Right forelimb (tissue), 1 donor: ENCODE measurements around the gene PSORS1C1.

ENCODE experiments used
- DNase-seq: peaks from one replicate; pipeline ENCODE4 v3.0.0-alpha.2; 2018

The PSORS1C1 gene

DNA sequence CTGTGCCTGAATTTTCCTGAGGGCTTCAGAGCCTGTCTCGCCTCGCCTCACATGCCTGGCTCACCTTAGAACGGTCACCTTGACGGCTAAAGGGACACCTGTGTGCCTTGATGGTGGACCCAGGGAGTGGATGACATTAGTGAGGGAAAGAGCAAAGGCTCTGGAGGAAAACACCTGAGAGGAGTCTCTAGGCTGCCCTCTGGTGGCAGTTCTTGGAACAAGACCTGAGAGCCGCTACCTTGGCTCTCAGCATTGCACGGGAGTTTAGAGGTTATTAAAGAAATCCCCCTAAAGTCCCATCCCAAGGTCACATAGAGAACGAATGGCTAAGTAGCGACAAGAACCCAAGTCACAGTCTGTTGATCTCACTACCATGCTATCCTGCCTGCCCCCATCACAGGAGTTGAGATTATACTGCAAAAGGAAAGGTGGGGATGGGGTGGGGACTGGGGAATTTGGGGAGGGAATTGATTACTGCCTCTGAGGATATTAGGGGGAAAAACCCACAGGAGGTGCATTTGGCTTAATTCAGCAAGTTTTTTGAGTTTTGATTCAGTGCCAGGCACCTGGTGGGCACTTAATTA is 13.6 kb downstream of the PSORS1C1 start:
- peak; percentile 59 for DNase-seq

GRCh38 chr6:31129130-31129529 is 14.5 kb downstream of the PSORS1C1 start:
- no peak for DNase-seq

GRCh38 chr6:31130751-31131150 is 16.2 kb downstream of the PSORS1C1 start:
- DNase-seq: no peak

DNA sequence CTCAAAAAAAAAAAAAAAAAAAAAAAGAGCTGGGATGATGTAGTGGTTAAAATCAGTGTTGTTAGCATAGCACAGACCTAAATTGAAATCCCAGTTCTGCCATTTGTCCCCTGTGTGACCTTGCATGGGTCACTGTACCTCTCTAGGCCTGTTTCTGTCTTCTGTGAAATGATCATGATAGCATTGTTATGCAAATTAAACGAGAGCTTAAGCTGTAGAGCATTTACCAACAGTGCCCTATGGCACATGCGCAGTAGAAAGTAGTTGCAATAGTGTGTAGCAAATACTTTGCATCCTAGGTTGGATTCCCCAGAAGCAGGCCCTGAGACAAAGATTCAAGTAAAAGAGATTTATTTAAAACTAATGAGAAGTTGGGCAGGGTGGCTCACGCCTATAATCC is 17.0 kb downstream of the PSORS1C1 start:
- DNase-seq: no peak

GRCh38 chr6:31132806-31133205 is 18.2 kb downstream of the PSORS1C1 start:
- DNase-seq: no peak

GRCh38 chr6:31135710-31136109 is 21.1 kb downstream of the PSORS1C1 start:
- no peak for DNase-seq

DNA sequence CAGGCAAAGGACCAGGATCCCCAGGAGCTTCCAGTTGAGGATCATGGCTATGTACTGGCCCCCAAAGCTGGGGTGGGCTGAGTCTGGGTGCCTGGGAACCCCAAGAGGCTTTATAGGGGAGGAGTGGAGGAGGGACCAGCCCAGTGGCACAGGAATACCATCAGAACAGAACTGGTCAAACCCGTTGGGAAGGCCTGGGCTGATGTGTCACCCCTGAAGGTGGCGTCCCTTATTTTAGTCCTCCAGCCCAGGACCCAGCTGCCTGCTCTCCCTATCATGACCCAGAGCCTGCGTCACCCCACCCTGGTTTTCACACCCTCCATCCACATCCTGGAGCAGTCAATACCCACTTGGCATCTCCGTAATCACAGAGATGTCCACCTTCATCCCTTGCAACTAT is 24.4 kb downstream of the PSORS1C1 start, which contains the start of gene PSORS1C2:
Gene PSORS1C2 (minus strand): TSS at position 85 of the 400 bp plus-strand sequence. CDS start 40 bp downstream, at position 45.
- no peak for DNase-seq

GRCh38 chr6:31139599-31139998 is 25.0 kb downstream of the PSORS1C1 start:
- DNase-seq: no peak

- DNase-seq: no peak
These were observed 26.0 kb downstream of the PSORS1C1 start for GRCh38 chr6:31140643-31141042.

DNA sequence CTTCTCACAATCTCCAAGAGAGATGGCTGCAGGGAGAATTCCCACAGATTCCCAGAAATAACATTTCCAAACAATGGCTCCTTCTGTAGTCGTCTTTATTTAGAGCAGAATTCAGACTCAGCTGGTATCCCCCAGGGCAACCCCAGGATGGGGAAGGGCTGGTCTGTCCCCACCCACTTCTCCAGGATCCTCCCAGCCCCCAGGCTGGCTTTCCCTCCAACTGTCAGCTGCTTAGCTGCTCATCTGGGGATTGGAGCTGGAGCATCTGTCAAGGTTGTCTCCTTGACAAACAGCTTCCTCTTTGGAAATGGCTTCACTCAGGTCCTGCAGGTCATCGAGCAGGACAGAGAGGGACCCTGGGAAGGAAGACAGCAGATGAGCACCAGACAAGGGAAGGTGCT is 27.8 kb downstream of the PSORS1C1 start:
- no peak for DNase-seq

GRCh38 chr6:31143148-31143547 is 28.5 kb downstream of the PSORS1C1 start:
- DNase-seq: peak; percentile 72

DNA sequence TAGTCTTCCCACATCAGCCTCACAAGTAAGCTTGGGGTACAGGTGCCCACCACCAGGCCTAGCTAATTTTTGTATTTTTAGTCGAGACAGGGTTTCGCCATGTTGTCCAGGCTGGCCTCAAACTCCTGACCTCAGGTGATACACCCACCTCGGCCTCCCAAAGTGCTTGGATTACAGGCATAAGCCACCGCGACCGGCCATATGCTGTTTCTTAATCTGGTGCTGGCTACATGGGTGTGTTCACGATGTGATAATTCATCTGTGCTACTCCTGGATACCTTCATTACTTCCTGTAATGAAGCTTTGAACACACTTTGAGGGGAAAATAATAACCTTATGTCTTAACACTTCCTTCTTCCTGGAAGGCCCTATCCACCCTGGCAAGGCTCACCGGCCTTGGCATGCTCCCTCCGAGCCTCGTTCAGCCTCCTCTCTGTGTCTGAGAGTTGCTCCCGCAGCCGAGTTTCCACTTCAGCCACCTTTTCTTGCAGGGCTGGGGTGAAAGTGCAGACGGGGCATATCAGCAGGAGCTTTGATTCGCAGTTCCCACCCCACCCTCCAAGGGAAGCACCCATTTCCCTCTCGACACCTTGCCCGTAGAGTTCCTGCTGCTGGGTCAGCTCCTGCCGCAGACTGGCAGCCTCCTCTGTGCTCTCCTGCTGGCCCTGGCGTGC is 29.8 kb downstream of the PSORS1C1 start:
- no peak for DNase-seq

GRCh38 chr6:31144970-31145340 is 30.4 kb downstream of the PSORS1C1 start:
- no peak for DNase-seq

DNA sequence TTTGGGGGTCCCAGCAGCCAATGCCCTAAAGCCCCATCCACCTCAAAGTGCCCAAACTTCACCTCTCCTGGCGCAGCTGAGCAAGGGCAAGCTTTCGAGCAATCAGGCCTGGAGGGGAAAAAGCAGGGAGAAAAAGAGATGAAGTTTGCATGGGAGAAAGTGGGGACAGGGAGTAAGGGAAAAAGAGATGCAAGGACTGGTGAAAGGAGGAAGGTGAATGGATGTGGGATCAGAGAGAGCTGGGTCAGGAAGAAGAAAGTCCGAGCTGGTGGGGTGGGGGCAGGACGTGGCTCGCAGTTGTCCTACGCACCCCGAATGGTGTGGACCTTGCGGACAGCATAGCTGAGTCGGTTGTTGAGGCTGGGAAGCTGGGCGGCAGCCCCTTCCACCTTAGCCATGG is 30.8 kb downstream of the PSORS1C1 start:
- no peak for DNase-seq

DNA sequence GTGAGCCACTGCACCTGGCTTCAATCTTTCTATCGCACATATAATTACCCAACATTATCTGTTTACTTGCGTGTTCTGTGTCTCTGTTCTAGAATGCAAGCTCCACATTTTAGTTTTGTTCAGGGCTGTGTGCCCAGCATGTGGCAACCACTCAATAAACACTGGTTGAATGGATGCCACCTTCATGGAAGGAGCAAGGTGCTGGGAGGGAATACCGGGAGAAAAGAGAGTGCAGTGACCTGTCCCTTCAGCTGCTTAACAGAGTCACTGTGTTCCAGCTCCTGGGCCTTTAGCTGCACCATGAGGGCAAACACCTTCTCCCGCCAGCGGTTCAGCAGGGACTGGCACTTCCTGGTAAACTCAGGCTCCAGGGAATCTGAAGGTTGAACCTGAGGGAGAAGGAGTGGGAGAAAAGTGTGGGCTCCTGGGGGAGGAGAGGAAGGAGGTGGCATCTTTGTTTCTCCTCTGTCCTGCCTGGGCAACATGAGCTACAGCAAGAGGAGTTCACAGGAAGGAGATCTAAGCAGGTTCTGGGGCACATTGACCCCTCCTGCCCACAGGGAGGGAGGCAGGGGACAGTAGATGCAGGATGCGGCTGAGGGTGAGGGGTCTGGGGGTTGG is 35.3 kb downstream of the PSORS1C1 start:
- no peak for DNase-seq

GRCh38 chr6:31152781-31153180 is 38.2 kb downstream of the PSORS1C1 start:
- DNase-seq: no peak

DNA sequence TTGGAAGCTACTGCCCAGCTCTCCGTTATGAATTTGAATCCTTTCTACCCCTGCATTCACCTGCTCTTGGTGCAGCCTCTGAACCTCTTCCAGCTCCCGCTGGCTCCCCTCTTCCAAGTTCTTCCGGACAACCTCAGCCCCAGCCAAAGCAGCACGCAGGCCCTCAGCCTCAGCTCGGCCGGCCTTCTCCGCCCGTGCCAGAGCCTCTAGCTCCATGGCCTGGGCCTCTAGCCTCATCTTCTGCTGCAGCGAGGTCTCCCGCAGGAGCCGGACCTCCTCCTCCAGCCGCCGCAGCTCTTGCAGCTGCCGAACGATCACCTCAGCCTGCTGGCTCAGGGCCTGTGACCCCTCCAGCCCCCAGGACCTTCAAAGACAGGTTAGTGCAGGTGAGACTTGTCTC is 39.8 kb downstream of the PSORS1C1 start:
- DNase-seq: no peak

DNA sequence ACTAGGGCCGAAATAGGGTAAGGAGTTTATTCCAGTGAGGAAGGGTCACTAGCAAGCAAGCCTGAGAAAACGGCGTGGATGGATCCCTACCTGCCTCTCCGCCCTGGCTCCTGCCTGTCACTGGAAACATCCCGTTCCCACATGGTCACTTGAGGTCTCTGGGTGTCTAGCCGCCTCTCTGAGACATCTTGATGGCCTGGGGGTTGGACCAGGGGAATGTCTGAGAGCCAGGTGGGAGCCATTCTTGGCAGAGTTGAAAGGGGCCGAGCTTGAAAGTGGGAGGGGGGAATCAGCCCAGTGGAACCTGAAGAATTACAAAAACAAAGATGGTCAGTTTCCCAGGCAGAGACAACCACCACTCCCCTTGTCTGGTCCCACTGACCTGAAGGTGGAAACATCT is 42.0 kb downstream of the PSORS1C1 start:
- no peak for DNase-seq

DNA sequence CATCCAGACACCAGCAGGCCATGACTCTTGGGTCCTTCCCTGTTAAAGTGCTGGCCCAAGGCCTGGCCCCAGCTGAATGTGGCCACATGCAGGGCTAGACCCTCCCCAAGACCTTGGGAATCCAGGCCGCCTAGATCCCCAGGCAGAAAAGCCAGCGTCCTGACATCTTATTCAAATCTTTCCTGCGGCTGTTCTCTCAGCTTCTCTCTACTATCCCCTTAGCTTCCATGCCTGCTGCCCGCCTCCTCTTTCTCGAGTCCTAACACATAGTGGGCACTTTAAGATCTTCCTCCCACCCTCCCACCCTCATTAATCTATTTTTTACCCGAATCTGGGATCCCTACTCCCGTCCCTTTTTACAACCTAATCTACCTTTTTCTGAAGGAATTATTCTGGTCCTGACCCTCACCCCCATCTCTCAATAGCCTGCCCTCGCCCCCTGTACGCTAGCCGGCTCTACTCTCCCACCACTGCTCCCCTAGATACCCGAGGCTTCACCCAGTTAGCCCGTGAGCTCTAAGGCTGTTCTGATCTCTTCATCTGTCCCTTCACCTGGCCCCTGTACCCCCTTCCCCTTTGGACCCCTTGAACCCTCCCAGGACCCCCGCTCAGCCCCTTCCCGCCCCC is 43.0 kb downstream of the PSORS1C1 start, which contains the start of gene CCHCR1:
Gene CCHCR1 (minus strand): TSS at position 290 of the 627 bp plus-strand sequence. CDS start 202 bp downstream, at position 88.
- no peak for DNase-seq

GRCh38 chr6:31158140-31158862 is 43.7 kb downstream of the PSORS1C1 start, which contains the start of gene TCF19:
TSS of gene TCF19 (plus strand) at chr6:31158589. CDS start at chr6:31159470, 881 bp downstream.
- peak; percentile 99 for DNase-seq

GRCh38 chr6:31158863-31159855 is 44.6 kb downstream of the PSORS1C1 start:
- DNase-seq: no peak
